GM23338 (cell line): ENCODE data around the gene PARVA. TPM values are rescaled to one million over a fixed set of nuclear protein-coding genes. Genes with fewer than 3 reads are reported as not detected.

Source experiments
- ATAC-seq: fragments of 200-7000 bp; cut with Tn5 transposase; 3 replicates; pipeline ENCODE4 v1.9.1; 2020
- DNase-seq: peaks from one replicate; pipeline ENCODE4 v3.0.0-alpha.2; 2015; ENCODE audit warnings: low spot score
- H2AFZ ChIP-seq: fragments of 200-600 bp; sonication (generic); 2 replicates; pipeline ENCODE4 v1.8.0; 2016; ENCODE audit warnings: antibody characterized with exemption, mild to moderate bottlenecking, moderate library complexity
- H3F3A ChIP-seq: fragments of 200-600 bp; sonication (generic); replicated peaks from 2 replicates; pipeline ENCODE4 v1.8.0; 2017; ENCODE audit warnings: antibody characterized with exemption, mixed run types, low read depth
- H3K27ac ChIP-seq: fragments of 200-600 bp; sonication (generic); 2 replicates; pipeline ENCODE4 v1.6.1; 2016; ENCODE audit warnings: low read depth
- H3K27me3 ChIP-seq: fragments of 200-600 bp; sonication (generic); 2 replicates; pipeline ENCODE4 v1.8.0; 2016; ENCODE audit warnings: mild to moderate bottlenecking, mixed run types, moderate library complexity; ENCODE audit not compliant: insufficient read depth
- H3K36me3 ChIP-seq: fragments of 200-600 bp; sonication (generic); 2 replicates; pipeline ENCODE4 v1.8.0; 2016; ENCODE audit warnings: mild to moderate bottlenecking; ENCODE audit not compliant: insufficient read depth
- H3K4me1 ChIP-seq: fragments of 200-600 bp; sonication (generic); 2 replicates; pipeline ENCODE4 v1.8.0; 2016; ENCODE audit warnings: mild to moderate bottlenecking, moderate library complexity; ENCODE audit not compliant: insufficient read depth
- H3K4me2 ChIP-seq: fragments of 200-600 bp; sonication (generic); 2 replicates; pipeline ENCODE4 v1.7.1; 2017; ENCODE audit warnings: mixed run types
- H3K4me3 ChIP-seq: fragments of 200-600 bp; sonication (generic); 2 replicates; pipeline ENCODE4 v1.6.1; 2016; ENCODE audit warnings: mixed run types
- H3K79me2 ChIP-seq: fragments of 200-600 bp; sonication (generic); replicated peaks from 2 replicates; pipeline ENCODE4 v1.8.0; 2017; ENCODE audit warnings: mild to moderate bottlenecking; ENCODE audit not compliant: insufficient read depth
- H3K9me2 ChIP-seq: fragments of 200-600 bp; sonication (generic); 2 replicates; pipeline ENCODE4 v1.8.0; 2017; ENCODE audit not compliant: insufficient read depth
- H4K20me1 ChIP-seq: fragments of 200-600 bp; sonication (generic); replicated peaks from 2 replicates; pipeline ENCODE4 v1.8.0; 2017; ENCODE audit warnings: mild to moderate bottlenecking; ENCODE audit not compliant: insufficient read depth
- H3K27ac Mint-ChIP-seq: 2 replicates; pipeline ENCODE4 v1.8.0; 2020; ENCODE audit warnings: inconsistent platforms, mild to moderate bottlenecking, moderate library complexity, mixed read lengths
- H3K27me3 Mint-ChIP-seq: 3 replicates; pipeline ENCODE4 v1.8.0; 2022; ENCODE audit warnings: low read depth, mild to moderate bottlenecking, moderate library complexity, mixed read lengths, inconsistent platforms; ENCODE audit not compliant: insufficient read depth, poor library complexity
- H3K36me3 Mint-ChIP-seq: 3 replicates; pipeline ENCODE4 v1.8.0; 2021; ENCODE audit warnings: low read depth, mild to moderate bottlenecking, inconsistent platforms, moderate library complexity, mixed read lengths
- H3K4me1 Mint-ChIP-seq: 3 replicates; pipeline ENCODE4 v1.8.0; 2020; ENCODE audit warnings: mild to moderate bottlenecking, inconsistent platforms, mixed read lengths
- H3K4me3 Mint-ChIP-seq: 3 replicates; pipeline ENCODE4 v1.8.0; 2021; ENCODE audit warnings: moderate library complexity, mild to moderate bottlenecking, inconsistent platforms, mixed read lengths
- H3K9me3 Mint-ChIP-seq: 3 replicates; pipeline ENCODE4 v1.8.0; 2020; ENCODE audit warnings: moderate library complexity, mild to moderate bottlenecking, inconsistent platforms, mixed read lengths
- CREB1 ChIP-seq: fragments of 250-450 bp; sonication (Bioruptor Pico); IDR thresholded peaks from 2 replicates; pipeline ENCODE4 v1.5.0; 2020; ENCODE audit warnings: low read depth, mild to moderate bottlenecking, moderate library complexity
- CTCF ChIP-seq, 2 experiments: fragments of 200-600 bp in 1 of 2; sonication (generic) in 1 of 2; conservative IDR thresholded peaks; 2 replicates each; pipeline versions ENCODE4 v1.5.1 to v1.6.1; 2016 to 2017; ENCODE audit warnings: antibody characterized with exemption in 2 of 2, low read depth in 2 of 2, mild to moderate bottlenecking in 2 of 2, moderate library complexity in 1 of 2
- ETS1 ChIP-seq: IDR thresholded peaks from 2 replicates; pipeline ENCODE4 v1.6.1; 2016; ENCODE audit warnings: antibody characterized with exemption
- EZH2phosphoT487 ChIP-seq: fragments of 200-600 bp; sonication (generic); IDR thresholded peaks from one replicate; pipeline ENCODE4 v1.8.1; 2018; ENCODE audit warnings: antibody characterized with exemption; ENCODE audit not compliant: unreplicated experiment
- JUNB ChIP-seq: IDR thresholded peaks from one replicate; pipeline ENCODE4 v1.6.1; 2016; ENCODE audit warnings: antibody characterized with exemption; ENCODE audit not compliant: unreplicated experiment
- POLR2AphosphoS5 ChIP-seq: IDR thresholded peaks from 2 replicates; pipeline ENCODE4 v1.6.1; 2016; ENCODE audit warnings: antibody characterized with exemption, low read depth
- REST ChIP-seq: IDR thresholded peaks from one replicate; pipeline ENCODE4 v1.6.1; 2018; ENCODE audit warnings: antibody characterized with exemption; ENCODE audit not compliant: unreplicated experiment
- STAT1 ChIP-seq: IDR thresholded peaks from one replicate; pipeline ENCODE4 v1.6.1; 2016; ENCODE audit warnings: antibody characterized with exemption; ENCODE audit not compliant: unreplicated experiment
- ZNF114 ChIP-seq: fragments of 250-450 bp; sonication (Bioruptor Pico); IDR thresholded peaks from 2 replicates; pipeline ENCODE4 v1.5.0; 2020; ENCODE audit warnings: mild to moderate bottlenecking, moderate library complexity
- ZNF462 ChIP-seq: fragments of 250-450 bp; sonication (Bioruptor Pico); IDR thresholded peaks from 2 replicates; pipeline ENCODE4 v1.5.0; 2020; ENCODE audit warnings: mild to moderate bottlenecking, moderate library complexity
- polyA plus RNA-seq: library from polyadenylated mRNA; unstranded; fragments of >200 nt; fragmentation: Nextera tagmentation; extraction: Ambion mirVana; gene quantifications from 2 replicates; pipeline ENCODE4 v1.2.1, GENCODE V29; 2016
- total RNA-seq: library from RNA; depleted of rRNA; stranded (reverse); fragments of >200 nt; shearing (Covaris generic); gene quantifications from 2 replicates; pipeline ENCODE4 v1.2.3, GENCODE V29; 2014

PARVA gene
- total and polyA plus RNA-seq, 2 experiments from 2014 or later = 5.8 to 6.9 TPM

- H3K27ac Mint-ChIP-seq = no peak overlapping the region
- no peak for DNase-seq
- TF ChIP-seq ZNF114 (CRISPR knock-in tag) = no peak
- TF ChIP-seq CREB1 (CRISPR knock-in tag) = no peak
- no peak for TF ChIP-seq EZH2phosphoT487
- TF ChIP-seq POLR2AphosphoS5 = no peak
- no peak for TF ChIP-seq JUNB
- TF ChIP-seq STAT1 = no peak
- no peak for TF ChIP-seq ETS1
- no peaks in the 10 kb centered on the region for H3K79me2 ChIP-seq
- no peaks in the 10 kb centered on the region for H3F3A ChIP-seq
- peaks cover 10% of the 10 kb centered on the region; the same call in 2 of the 3 replicates for H3K9me3 Mint-ChIP-seq
- no peaks in the 10 kb centered on the region for H3K27me3 ChIP-seq
- no peak for ATAC-seq
- H4K20me1 ChIP-seq = no peaks in the 10 kb centered on the region
- no peaks in the 10 kb centered on the region for H3K27me3 Mint-ChIP-seq
- 0 out of 2 replicates have a peak, but pooled peaks cover 3% of the 10 kb centered on the region for H3K4me1 ChIP-seq
- H2AFZ ChIP-seq = no peak overlapping the region
- H3K9me2 ChIP-seq = no peaks in the 10 kb centered on the region
- H3K4me3 Mint-ChIP-seq = no peak overlapping the region
- no peak overlapping the region for H3K4me3 ChIP-seq
- peaks cover 2% of the 10 kb centered on the region; the same call in 1 of the 2 replicates for H3K36me3 ChIP-seq
- peaks cover 21% of the 10 kb centered on the region for H3K36me3 Mint-ChIP-seq
- no peaks in the 10 kb centered on the region for H3K4me1 Mint-ChIP-seq
- no peak overlapping the region for H3K4me2 ChIP-seq
- no peak overlapping the region for H3K27ac ChIP-seq
Measured at GRCh38 chr11:12390687-12391110, 13.3 kb downstream of the PARVA start.

GRCh38 chr11:12392672-12393071 is 15.3 kb downstream of the PARVA start:
- Histone ChIP-seq H3K9me2 (no peaks in the 10 kb centered on the region), H3K4me3 (no peak overlapping the region), H3K36me3 (peaks cover 11% of the 10 kb centered on the region), H4K20me1 (no peaks in the 10 kb centered on the region), H2AFZ (no peak overlapping the region), H3K4me2 (no peak overlapping the region), H3K79me2 (no peaks in the 10 kb centered on the region), H3K27ac (no peak overlapping the region), H3F3A (no peaks in the 10 kb centered on the region), H3K27me3 (no peaks in the 10 kb centered on the region), H3K4me1 (0 out of 2 replicates have a peak, but pooled peaks cover 3% of the 10 kb centered on the region)
- Mint-ChIP-seq H3K27me3 (no peaks in the 10 kb centered on the region), H3K27ac (no peak overlapping the region), H3K4me3 (no peak overlapping the region), H3K9me3 (peaks cover 29% of the 10 kb centered on the region), H3K36me3 (peaks cover 32% of the 10 kb centered on the region), H3K4me1 (no peaks in the 10 kb centered on the region)
- ATAC-seq (no peak), DNase-seq (no peak)
- TF ChIP-seq CREB1 (CRISPR knock-in tag) = no peak
- no peak for TF ChIP-seq EZH2phosphoT487
- no peak for TF ChIP-seq REST
- TF ChIP-seq ZNF462 (CRISPR knock-in tag) = no peak
- TF ChIP-seq CTCF (conservative IDR thresholded peaks at IDR 0.05; ENCODE audit: low read depth in 2 of 2) = no peak
- no peak for TF ChIP-seq JUNB
